ENCODE measurements around the gene CRYBG1.

CRYBG1 gene

DNA sequence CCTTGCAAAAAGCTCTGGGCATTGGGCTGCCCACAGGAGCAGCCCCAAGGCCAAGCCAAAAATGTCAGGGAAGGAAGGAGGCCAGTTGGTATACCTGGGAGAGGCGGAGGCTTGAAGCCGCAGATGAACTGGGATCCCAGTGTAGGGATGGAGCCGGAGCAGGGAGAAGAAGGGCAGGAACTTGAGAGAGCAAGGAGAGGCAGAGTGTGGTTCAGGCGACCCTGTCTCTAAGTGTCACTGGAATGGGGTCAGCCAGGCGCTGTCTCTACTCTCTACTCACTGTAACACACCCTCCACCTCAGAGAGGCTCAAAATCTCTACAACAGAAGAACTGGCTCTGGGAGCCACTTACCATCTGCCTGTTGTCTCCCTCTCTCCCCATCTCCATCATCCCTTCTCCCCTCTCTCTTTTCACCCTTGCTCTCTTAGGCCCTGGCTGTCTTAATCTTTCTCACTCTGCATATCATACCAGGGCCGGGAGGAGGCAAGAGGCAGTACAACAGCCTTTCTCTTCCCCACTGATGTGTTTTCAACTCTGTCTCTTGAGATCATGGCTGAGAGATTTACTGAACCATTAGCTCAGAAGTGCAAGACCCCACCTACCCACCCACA, 93.3 kb downstream of the CRYBG1 start:
- TF ChIP-seq, protein P1, sequence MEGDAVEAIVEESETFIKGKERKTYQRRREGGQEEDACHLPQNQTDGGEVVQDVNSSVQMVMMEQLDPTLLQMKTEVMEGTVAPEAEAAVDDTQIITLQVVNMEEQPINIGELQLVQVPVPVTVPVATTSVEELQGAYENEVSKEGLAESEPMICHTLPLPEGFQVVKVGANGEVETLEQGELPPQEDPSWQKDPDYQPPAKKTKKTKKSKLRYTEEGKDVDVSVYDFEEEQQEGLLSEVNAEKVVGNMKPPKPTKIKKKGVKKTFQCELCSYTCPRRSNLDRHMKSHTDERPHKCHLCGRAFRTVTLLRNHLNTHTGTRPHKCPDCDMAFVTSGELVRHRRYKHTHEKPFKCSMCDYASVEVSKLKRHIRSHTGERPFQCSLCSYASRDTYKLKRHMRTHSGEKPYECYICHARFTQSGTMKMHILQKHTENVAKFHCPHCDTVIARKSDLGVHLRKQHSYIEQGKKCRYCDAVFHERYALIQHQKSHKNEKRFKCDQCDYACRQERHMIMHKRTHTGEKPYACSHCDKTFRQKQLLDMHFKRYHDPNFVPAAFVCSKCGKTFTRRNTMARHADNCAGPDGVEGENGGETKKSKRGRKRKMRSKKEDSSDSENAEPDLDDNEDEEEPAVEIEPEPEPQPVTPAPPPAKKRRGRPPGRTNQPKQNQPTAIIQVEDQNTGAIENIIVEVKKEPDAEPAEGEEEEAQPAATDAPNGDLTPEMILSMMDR (conservative IDR thresholded peaks at IDR 0.05; ENCODE audit: low read depth, low read length) = no peak
- no peak for DNase-seq (ENCODE audit: low read depth)
- no peak overlapping the region for H3K4me3 ChIP-seq (ENCODE audit: low read depth, low read length)

- TF ChIP-seq, protein P1 (conservative IDR thresholded peaks at IDR 0.05; ENCODE audit: low read depth, low read length) = no peak
- no peak overlapping the region for H3K4me3 ChIP-seq (ENCODE audit: low read depth, low read length)
- no peak for DNase-seq (ENCODE audit: low read depth)
Observed at GRCh38 chr6:106456756-106457155, 96.2 kb downstream of the CRYBG1 start.

- no peak overlapping the region for H3K4me3 ChIP-seq (ENCODE audit: low read depth, low read length)
- no peak for DNase-seq (ENCODE audit: low read depth)
- TF ChIP-seq, protein P1 (conservative IDR thresholded peaks at IDR 0.05; ENCODE audit: low read depth, low read length) = no peak
Observed at GRCh38 chr6:106458021-106458986, 97.8 kb downstream of the CRYBG1 start.

GRCh38 chr6:106460481-106460880, 100.0 kb downstream of the CRYBG1 start:
- TF ChIP-seq, protein P1 (conservative IDR thresholded peaks at IDR 0.05; ENCODE audit: low read depth, low read length) = no peak
- no peak overlapping the region for H3K4me3 ChIP-seq (ENCODE audit: low read depth, low read length)
- DNase-seq (ENCODE audit: low read depth) = no peak

DNA sequence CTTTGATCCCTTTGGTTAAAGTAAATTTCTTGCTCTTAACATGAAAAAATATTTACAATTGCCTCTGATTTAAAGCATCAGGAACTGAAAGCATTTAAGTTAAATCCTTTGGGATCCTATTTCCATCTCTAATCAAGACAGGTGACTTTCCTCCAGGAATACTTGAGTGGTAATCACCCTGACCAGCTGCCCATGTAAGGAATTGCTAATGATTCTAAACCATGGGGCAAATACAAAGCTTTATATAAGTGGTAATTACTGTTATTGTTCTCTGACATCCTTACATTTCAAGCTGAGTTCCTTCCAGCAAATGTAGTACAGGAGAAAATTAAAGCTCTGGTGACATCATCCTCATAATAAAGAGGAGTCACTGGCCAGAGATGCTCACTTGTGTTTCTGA, 100.6 kb downstream of the CRYBG1 start:
- no peak for DNase-seq (ENCODE audit: low read depth)
- H3K4me3 ChIP-seq (ENCODE audit: low read depth, low read length) = no peak overlapping the region
- TF ChIP-seq, protein P1 (conservative IDR thresholded peaks at IDR 0.05; ENCODE audit: low read depth, low read length) = no peak

DNA sequence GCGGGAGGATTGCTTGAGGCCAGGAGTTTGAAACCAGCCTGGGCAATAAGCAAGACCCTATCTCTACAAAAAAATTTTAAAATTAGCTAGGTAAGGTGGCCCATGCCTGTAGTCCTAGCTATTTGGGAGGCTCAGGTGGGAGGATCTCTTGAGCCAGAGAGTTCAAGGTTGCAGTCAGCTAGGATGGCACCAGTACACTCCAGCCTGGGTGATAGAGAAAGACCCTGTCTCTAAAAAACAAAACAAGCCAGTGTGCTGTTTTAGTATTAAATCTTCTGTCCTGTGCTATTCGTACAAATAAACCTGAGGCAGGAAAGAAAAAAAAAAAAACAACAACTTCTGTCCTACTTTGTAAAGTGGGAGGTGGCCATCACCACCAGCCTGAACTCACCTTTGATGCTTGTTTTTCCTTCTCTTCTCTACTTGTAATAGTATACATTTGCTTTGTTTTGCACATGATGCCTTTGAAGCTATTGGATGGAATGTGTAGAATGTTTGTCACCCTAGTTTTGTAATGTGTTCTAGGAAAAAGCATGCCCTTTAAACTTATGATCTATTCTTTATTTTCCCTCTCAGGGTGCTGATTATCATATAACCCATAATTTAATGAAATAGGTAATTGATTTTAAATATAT, 102.5 kb downstream of the CRYBG1 start:
- no peak overlapping the region for H3K4me3 ChIP-seq (ENCODE audit: low read depth, low read length)
- TF ChIP-seq, protein P1 (conservative IDR thresholded peaks at IDR 0.05; ENCODE audit: low read depth, low read length) = no peak

More for the DNA sequence above, 102.5 kb downstream of the CRYBG1 start:
- DNase-seq (ENCODE audit: low read depth) = no peak
